Measurements from ENCODE around the gene ADAMTS17. TPM values are rescaled to one million over a fixed set of nuclear protein-coding genes. Genes with fewer than 3 reads are reported as not detected.

The ADAMTS17 gene
- total RNA-seq, 1 donor = 0.81 TPM

GRCh38 chr15:100206643-100207042, 135.1 kb downstream of the ADAMTS17 start:
- DNase-seq (ENCODE audit: low read depth) = no peak
- H3K4me3 ChIP-seq (ENCODE audit: low read depth, low read length) = no peak overlapping the region
- TF ChIP-seq CTCF (IDR thresholded peaks at IDR 0.05; ENCODE audit: insufficient read depth, low read length) = no peak

GRCh38 chr15:100205549-100206295, 136.1 kb downstream of the ADAMTS17 start:
- TF ChIP-seq CTCF (IDR thresholded peaks at IDR 0.05; ENCODE audit: insufficient read depth, low read length) = no peak
- no peak overlapping the region for H3K4me3 ChIP-seq (ENCODE audit: low read depth, low read length)
- no peak for DNase-seq (ENCODE audit: low read depth)

- no peak for DNase-seq (ENCODE audit: low read depth)
- no peak overlapping the region for H3K4me3 ChIP-seq (ENCODE audit: low read depth, low read length)
- no peak for TF ChIP-seq CTCF (IDR thresholded peaks at IDR 0.05; ENCODE audit: insufficient read depth, low read length)
These were observed 137.0 kb downstream of the ADAMTS17 start for GRCh38 chr15:100204771-100205170.

GRCh38 chr15:100204211-100204610, 137.6 kb downstream of the ADAMTS17 start:
- no peak for DNase-seq (ENCODE audit: low read depth)
- TF ChIP-seq CTCF (IDR thresholded peaks at IDR 0.05; ENCODE audit: insufficient read depth, low read length) = no peak
- H3K4me3 ChIP-seq (ENCODE audit: low read depth, low read length) = no peak overlapping the region

GRCh38 chr15:100202309-100202960, 139.3 kb downstream of the ADAMTS17 start:
- H3K4me3 ChIP-seq (ENCODE audit: low read depth, low read length) = no peak overlapping the region
- no peak for DNase-seq (ENCODE audit: low read depth)
- TF ChIP-seq CTCF (IDR thresholded peaks at IDR 0.05; ENCODE audit: insufficient read depth, low read length) = no peak

- TF ChIP-seq CTCF (IDR thresholded peaks at IDR 0.05; ENCODE audit: insufficient read depth, low read length) = no peak
- DNase-seq (ENCODE audit: low read depth) = no peak
- no peak overlapping the region for H3K4me3 ChIP-seq (ENCODE audit: low read depth, low read length)
These were observed 140.1 kb downstream of the ADAMTS17 start for GRCh38 chr15:100201376-100202280.
